NT2/D1 (cell line): ENCODE measurements around the gene MRPL38.

Experiments used
- SUZ12 ChIP-seq: IDR thresholded peaks from 2 replicates; pipeline ENCODE4 v1.6.1; 2011; ENCODE audit not compliant: insufficient read length, insufficient read depth; ENCODE audit errors: extremely low read depth
- YY1 ChIP-seq: IDR thresholded peaks from 2 replicates; pipeline ENCODE4 v1.6.1; 2011; ENCODE audit not compliant: insufficient read length, insufficient read depth
- ZNF274 ChIP-seq: IDR thresholded peaks from 2 replicates; pipeline ENCODE4 v1.6.1; 2011; ENCODE audit warnings: mild to moderate bottlenecking, low read depth, low read length

DNA sequence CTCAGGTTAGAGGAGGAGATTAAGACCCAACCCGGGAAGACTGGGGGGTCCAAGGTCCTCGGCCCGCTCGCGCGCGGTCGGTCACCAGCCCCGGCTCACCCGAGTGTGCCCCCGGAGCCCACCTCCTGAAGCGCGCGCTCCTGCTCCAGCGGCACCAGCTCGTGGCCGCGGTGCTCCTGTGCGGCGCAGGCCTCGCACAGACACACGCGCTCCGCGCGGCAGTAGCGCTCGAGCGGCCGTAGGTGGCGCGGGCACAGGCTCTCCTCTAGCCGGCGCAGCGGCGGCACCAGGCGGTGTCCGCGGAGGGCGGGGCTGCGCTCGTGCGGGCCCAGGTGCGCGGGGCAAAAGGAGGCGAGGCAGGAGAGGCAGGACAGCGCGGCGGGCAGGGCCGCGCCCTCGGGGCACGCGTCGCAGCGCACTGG, 26.9 kb downstream of the MRPL38 start:
- TF ChIP-seq ZNF274 (no peak), SUZ12 (no peak), YY1 (no peak)
